ENCODE measurements around the gene ITGB1.
"Not testable (repeated sequence)": the region's sequence is repeated elsewhere in the genome, so short reads cannot be mapped to it uniquely, and the experiment has no call there.

ITGB1 gene

GRCh38 chr10:32979719-32980118 lies 21.7 kb upstream of the ITGB1 start:
- DNase-seq (ENCODE audit: low read depth); H3K9ac ChIP-seq (ENCODE audit: low read length); H3K27me3 ChIP-seq (replicated peaks; ENCODE audit: control insufficient read depth, insufficient read depth, low read length); H3K4me3 ChIP-seq (ENCODE audit: low read length); H3K9me3 ChIP-seq (ENCODE audit: control insufficient read depth, low read length); H3K36me3 ChIP-seq (ENCODE audit: control insufficient read depth, insufficient read depth, low read length, severe bottlenecking): not testable (repeated sequence)
- peaks cover 48% of the 10 kb centered on the region for H3K4me1 ChIP-seq (ENCODE audit: control insufficient read depth, insufficient read depth, low read length)

- peak; percentile 9 for DNase-seq (ENCODE audit: low read depth)
- H3K4me3 ChIP-seq (ENCODE audit: low read length) = no peak overlapping the region
- no peaks in the 10 kb centered on the region for H3K36me3 ChIP-seq (ENCODE audit: control insufficient read depth, insufficient read depth, low read length, severe bottlenecking)
- no peaks in the 10 kb centered on the region for H3K27me3 ChIP-seq (replicated peaks; ENCODE audit: control insufficient read depth, insufficient read depth, low read length)
- H3K4me1 ChIP-seq (ENCODE audit: control insufficient read depth, insufficient read depth, low read length) = peaks cover 43% of the 10 kb centered on the region
- no peak overlapping the region for H3K9ac ChIP-seq (ENCODE audit: low read length)
- H3K9me3 ChIP-seq (ENCODE audit: control insufficient read depth, low read length) = no peaks in the 10 kb centered on the region
Observed at GRCh38 chr10:32979041-32979440, 21.0 kb upstream of the ITGB1 start.

GRCh38 chr10:32977846-32978809 lies 20.1 kb upstream of the ITGB1 start:
- not testable (repeated sequence) for H3K4me3 ChIP-seq (ENCODE audit: low read length); DNase-seq (ENCODE audit: low read depth); H3K27me3 ChIP-seq (replicated peaks; ENCODE audit: control insufficient read depth, insufficient read depth, low read length); H3K36me3 ChIP-seq (ENCODE audit: control insufficient read depth, insufficient read depth, low read length, severe bottlenecking); H3K9ac ChIP-seq (ENCODE audit: low read length); H3K9me3 ChIP-seq (ENCODE audit: control insufficient read depth, low read length)
- peaks cover 34% of the 10 kb centered on the region for H3K4me1 ChIP-seq (ENCODE audit: control insufficient read depth, insufficient read depth, low read length)

- no peaks in the 10 kb centered on the region for H3K9me3 ChIP-seq (ENCODE audit: control insufficient read depth, low read length)
- no peak overlapping the region for H3K9ac ChIP-seq (ENCODE audit: low read length)
- H3K4me1 ChIP-seq (ENCODE audit: control insufficient read depth, insufficient read depth, low read length) = peaks cover 16% of the 10 kb centered on the region
- H3K4me3 ChIP-seq (ENCODE audit: low read length) = no peak overlapping the region
- no peaks in the 10 kb centered on the region for H3K27me3 ChIP-seq (replicated peaks; ENCODE audit: control insufficient read depth, insufficient read depth, low read length)
- no peaks in the 10 kb centered on the region for H3K36me3 ChIP-seq (ENCODE audit: control insufficient read depth, insufficient read depth, low read length, severe bottlenecking)
- no peak for DNase-seq (ENCODE audit: low read depth)
Observed at GRCh38 chr10:32976338-32976737, 18.3 kb upstream of the ITGB1 start.

- no peak overlapping the region for H3K9ac ChIP-seq (ENCODE audit: low read length)
- no peaks in the 10 kb centered on the region for H3K4me1 ChIP-seq (ENCODE audit: control insufficient read depth, insufficient read depth, low read length)
- no peak overlapping the region for H3K4me3 ChIP-seq (ENCODE audit: low read length)
- DNase-seq (ENCODE audit: low read depth) = no peak
- H3K27me3 ChIP-seq (replicated peaks; ENCODE audit: control insufficient read depth, insufficient read depth, low read length) = no peaks in the 10 kb centered on the region
- H3K36me3 ChIP-seq (ENCODE audit: control insufficient read depth, insufficient read depth, low read length, severe bottlenecking) = no peaks in the 10 kb centered on the region
- H3K9me3 ChIP-seq (ENCODE audit: control insufficient read depth, low read length) = no peaks in the 10 kb centered on the region
Observed at GRCh38 chr10:32972929-32973328, 14.9 kb upstream of the ITGB1 start.

GRCh38 chr10:32972460-32972859 lies 14.4 kb upstream of the ITGB1 start:
- DNase-seq (ENCODE audit: low read depth) = no peak
- no peak overlapping the region for H3K4me3 ChIP-seq (ENCODE audit: low read length)
- no peaks in the 10 kb centered on the region for H3K9me3 ChIP-seq (ENCODE audit: control insufficient read depth, low read length)
- no peak overlapping the region for H3K9ac ChIP-seq (ENCODE audit: low read length)
- H3K4me1 ChIP-seq (ENCODE audit: control insufficient read depth, insufficient read depth, low read length) = no peaks in the 10 kb centered on the region
- no peaks in the 10 kb centered on the region for H3K36me3 ChIP-seq (ENCODE audit: control insufficient read depth, insufficient read depth, low read length, severe bottlenecking)
- H3K27me3 ChIP-seq (replicated peaks; ENCODE audit: control insufficient read depth, insufficient read depth, low read length) = no peaks in the 10 kb centered on the region

GRCh38 chr10:32971536-32972091 lies 13.6 kb upstream of the ITGB1 start:
- no peaks in the 10 kb centered on the region for H3K27me3 ChIP-seq (replicated peaks; ENCODE audit: control insufficient read depth, insufficient read depth, low read length)
- no peak for DNase-seq (ENCODE audit: low read depth)

GRCh38 chr10:32970910-32971309 lies 12.9 kb upstream of the ITGB1 start:
- Histone ChIP-seq H3K4me1 (ENCODE audit: control insufficient read depth, insufficient read depth, low read length) (no peaks in the 10 kb centered on the region), H3K36me3 (ENCODE audit: control insufficient read depth, insufficient read depth, low read length, severe bottlenecking) (no peaks in the 10 kb centered on the region), H3K9me3 (ENCODE audit: control insufficient read depth, low read length) (no peaks in the 10 kb centered on the region), H3K27me3 (replicated peaks; ENCODE audit: control insufficient read depth, insufficient read depth, low read length) (no peaks in the 10 kb centered on the region), H3K9ac (ENCODE audit: low read length) (no peak overlapping the region), H3K4me3 (ENCODE audit: low read length) (no peak overlapping the region)
- DNase-seq (ENCODE audit: low read depth) = no peak

More at GRCh38 chr10:32971536-32972091, 13.6 kb upstream of the ITGB1 start:
- Histone ChIP-seq H3K9me3 (ENCODE audit: control insufficient read depth, low read length) (no peaks in the 10 kb centered on the region), H3K36me3 (ENCODE audit: control insufficient read depth, insufficient read depth, low read length, severe bottlenecking) (no peaks in the 10 kb centered on the region), H3K4me1 (ENCODE audit: control insufficient read depth, insufficient read depth, low read length) (no peaks in the 10 kb centered on the region), H3K9ac (ENCODE audit: low read length) (no peak overlapping the region), H3K4me3 (ENCODE audit: low read length) (no peak overlapping the region)

GRCh38 chr10:32964270-32964669 lies 6.2 kb upstream of the ITGB1 start:
- H3K4me1 ChIP-seq (ENCODE audit: control insufficient read depth, insufficient read depth, low read length) = peaks cover 42% of the 10 kb centered on the region
- no peak for DNase-seq (ENCODE audit: low read depth)
- H3K9me3 ChIP-seq (ENCODE audit: control insufficient read depth, low read length) = no peaks in the 10 kb centered on the region
- H3K9ac ChIP-seq (ENCODE audit: low read length) = no peak overlapping the region
- no peak overlapping the region for H3K4me3 ChIP-seq (ENCODE audit: low read length)
- no peaks in the 10 kb centered on the region for H3K27me3 ChIP-seq (replicated peaks; ENCODE audit: control insufficient read depth, insufficient read depth, low read length)
- no peaks in the 10 kb centered on the region for H3K36me3 ChIP-seq (ENCODE audit: control insufficient read depth, insufficient read depth, low read length, severe bottlenecking)

- H3K36me3 ChIP-seq (ENCODE audit: control insufficient read depth, insufficient read depth, low read length, severe bottlenecking) = no peaks in the 10 kb centered on the region
- peak; percentile 83 for DNase-seq (ENCODE audit: low read depth)
- peak overlapping the region; percentile 32 for H3K4me3 ChIP-seq (ENCODE audit: low read length)
- H3K27me3 ChIP-seq (replicated peaks; ENCODE audit: control insufficient read depth, insufficient read depth, low read length) = no peaks in the 10 kb centered on the region
- H3K4me1 ChIP-seq (ENCODE audit: control insufficient read depth, insufficient read depth, low read length) = peaks cover 42% of the 10 kb centered on the region
- H3K9ac ChIP-seq (ENCODE audit: low read length) = peak overlapping the region; percentile 50
- H3K9me3 ChIP-seq (ENCODE audit: control insufficient read depth, low read length) = no peaks in the 10 kb centered on the region
Observed at GRCh38 chr10:32963096-32963495, 5.1 kb upstream of the ITGB1 start.

- Histone ChIP-seq H3K36me3 (ENCODE audit: control insufficient read depth, insufficient read depth, low read length, severe bottlenecking) (no peaks in the 10 kb centered on the region), H3K9me3 (ENCODE audit: control insufficient read depth, low read length) (no peaks in the 10 kb centered on the region), H3K4me3 (ENCODE audit: low read length) (no peak overlapping the region), H3K27me3 (replicated peaks; ENCODE audit: control insufficient read depth, insufficient read depth, low read length) (no peaks in the 10 kb centered on the region), H3K9ac (ENCODE audit: low read length) (peak overlapping the region; percentile 53), H3K4me1 (ENCODE audit: control insufficient read depth, insufficient read depth, low read length) (peaks cover 42% of the 10 kb centered on the region)
- DNase-seq (ENCODE audit: low read depth) = no peak
Observed at GRCh38 chr10:32962521-32962920, 4.5 kb upstream of the ITGB1 start.

Measured in adipocyte (in vitro differentiated cells).